Measurements from ENCODE around the gene BIRC2.

The BIRC2 gene

GRCh38 chr11:102396708-102397563 is 49.9 kb downstream of the BIRC2 start:
- DNase-seq (ENCODE audit: extremely low spot score, insufficient read length, low read depth), result no peak
- no peak for FAIRE-seq

- DNase-seq (ENCODE audit: extremely low spot score, insufficient read length, low read depth), result no peak
- no peak for FAIRE-seq
Measured at GRCh38 chr11:102398297-102398696, 51.3 kb downstream of the BIRC2 start.

GRCh38 chr11:102399189-102399588 is 52.2 kb downstream of the BIRC2 start:
- FAIRE-seq (no peak), DNase-seq (ENCODE audit: extremely low spot score, insufficient read length, low read depth) (no peak)

GRCh38 chr11:102400603-102401002 is 53.6 kb downstream of the BIRC2 start:
- FAIRE-seq (no peak), DNase-seq (ENCODE audit: extremely low spot score, insufficient read length, low read depth) (no peak)

- DNase-seq (ENCODE audit: extremely low spot score, insufficient read length, low read depth) (no peak), FAIRE-seq (no peak)
Measured at GRCh38 chr11:102401905-102402304, 54.9 kb downstream of the BIRC2 start.

GRCh38 chr11:102402548-102402947 is 55.5 kb downstream of the BIRC2 start:
- FAIRE-seq, result no peak
- DNase-seq (ENCODE audit: extremely low spot score, insufficient read length, low read depth), result no peak

- DNase-seq (ENCODE audit: extremely low spot score, insufficient read length, low read depth), result no peak
- no peak for FAIRE-seq
Measured at GRCh38 chr11:102405501-102405900, 58.5 kb downstream of the BIRC2 start.

GRCh38 chr11:102406099-102406498 is 59.1 kb downstream of the BIRC2 start:
- FAIRE-seq (no peak), DNase-seq (ENCODE audit: extremely low spot score, insufficient read length, low read depth) (no peak)

- FAIRE-seq, result no peak
- no peak for DNase-seq (ENCODE audit: extremely low spot score, insufficient read length, low read depth)
Measured at GRCh38 chr11:102407901-102408300, 60.9 kb downstream of the BIRC2 start.

GRCh38 chr11:102408339-102408738 is 61.3 kb downstream of the BIRC2 start:
- FAIRE-seq (no peak), DNase-seq (ENCODE audit: extremely low spot score, insufficient read length, low read depth) (no peak)

GRCh38 chr11:102410382-102410784 is 63.4 kb downstream of the BIRC2 start:
- FAIRE-seq (no peak), DNase-seq (ENCODE audit: extremely low spot score, insufficient read length, low read depth) (no peak)

GRCh38 chr11:102411142-102411541 is 64.1 kb downstream of the BIRC2 start:
- DNase-seq (ENCODE audit: extremely low spot score, insufficient read length, low read depth) (no peak), FAIRE-seq (no peak)

- DNase-seq (ENCODE audit: extremely low spot score, insufficient read length, low read depth), result no peak
Measured at GRCh38 chr11:102413497-102413896, 66.5 kb downstream of the BIRC2 start.

GRCh38 chr11:102414559-102414958 is 67.5 kb downstream of the BIRC2 start:
- DNase-seq (ENCODE audit: extremely low spot score, insufficient read length, low read depth), result no peak
- FAIRE-seq, result no peak

More at GRCh38 chr11:102413497-102413896, 66.5 kb downstream of the BIRC2 start:
- no peak for FAIRE-seq

GRCh38 chr11:102415304-102415916 is 68.4 kb downstream of the BIRC2 start:
- DNase-seq (ENCODE audit: extremely low spot score, insufficient read length, low read depth), result no peak
- no peak for FAIRE-seq

- DNase-seq (ENCODE audit: extremely low spot score, insufficient read length, low read depth) (no peak), FAIRE-seq (no peak)
Measured at GRCh38 chr11:102416976-102417375, 70.0 kb downstream of the BIRC2 start.

GRCh38 chr11:102419181-102419580 is 72.2 kb downstream of the BIRC2 start:
- no peak for DNase-seq (ENCODE audit: extremely low spot score, insufficient read length, low read depth)
- FAIRE-seq, result no peak

- FAIRE-seq (peak; percentile 86), DNase-seq (ENCODE audit: extremely low spot score, insufficient read length, low read depth) (peak; percentile 14)
Measured at GRCh38 chr11:102420547-102420946, 73.5 kb downstream of the BIRC2 start.

- FAIRE-seq, result no peak
- no peak for DNase-seq (ENCODE audit: extremely low spot score, insufficient read length, low read depth)
Measured at GRCh38 chr11:102421261-102421660, 74.2 kb downstream of the BIRC2 start.

GRCh38 chr11:102422817-102423712 is 76.1 kb downstream of the BIRC2 start:
- FAIRE-seq (no peak), DNase-seq (ENCODE audit: extremely low spot score, insufficient read length, low read depth) (no peak)

GRCh38 chr11:102423936-102424335 is 76.9 kb downstream of the BIRC2 start:
- DNase-seq (ENCODE audit: extremely low spot score, insufficient read length, low read depth) (no peak), FAIRE-seq (no peak)

Data from GM18507 (cell line).